ENCODE results near the gene RBM3.
A peak's percentile ranks its signal among the peaks of the same experiment; 100 is the strongest.

The RBM3 gene

GRCh38 chrX:48578661-48579128 is 4.4 kb downstream of the RBM3 start:
- no peak for DNase-seq

- DNase-seq: no peak
These were observed 5.0 kb downstream of the RBM3 start for GRCh38 chrX:48579259-48579658.

- no peak for DNase-seq
These were observed 6.4 kb downstream of the RBM3 start for GRCh38 chrX:48580662-48581061.

DNA sequence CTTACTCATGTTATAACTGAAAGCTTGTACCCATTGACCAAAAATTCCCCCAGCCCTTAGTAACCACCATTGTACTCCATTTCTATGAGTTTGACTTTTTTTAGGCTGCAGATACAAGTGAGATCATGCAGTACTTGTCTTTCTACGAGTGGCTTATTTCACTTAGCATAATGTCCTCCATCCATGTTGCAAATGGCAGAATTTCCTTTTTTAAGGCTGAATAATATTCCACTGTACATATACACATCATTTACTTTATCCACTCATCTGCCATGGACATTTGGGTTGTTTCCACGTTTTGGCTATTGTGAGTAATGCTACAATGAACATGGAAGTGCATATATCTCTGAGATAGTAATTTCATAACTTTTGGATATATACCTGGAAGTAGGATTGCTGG is 10.4 kb downstream of the RBM3 start:
- DNase-seq: no peak

GRCh38 chrX:48589482-48590162 is 15.3 kb downstream of the RBM3 start:
- DNase-seq: no peak

GRCh38 chrX:48590203-48591103 is 16.2 kb downstream of the RBM3 start:
- DNase-seq: no peak

DNA sequence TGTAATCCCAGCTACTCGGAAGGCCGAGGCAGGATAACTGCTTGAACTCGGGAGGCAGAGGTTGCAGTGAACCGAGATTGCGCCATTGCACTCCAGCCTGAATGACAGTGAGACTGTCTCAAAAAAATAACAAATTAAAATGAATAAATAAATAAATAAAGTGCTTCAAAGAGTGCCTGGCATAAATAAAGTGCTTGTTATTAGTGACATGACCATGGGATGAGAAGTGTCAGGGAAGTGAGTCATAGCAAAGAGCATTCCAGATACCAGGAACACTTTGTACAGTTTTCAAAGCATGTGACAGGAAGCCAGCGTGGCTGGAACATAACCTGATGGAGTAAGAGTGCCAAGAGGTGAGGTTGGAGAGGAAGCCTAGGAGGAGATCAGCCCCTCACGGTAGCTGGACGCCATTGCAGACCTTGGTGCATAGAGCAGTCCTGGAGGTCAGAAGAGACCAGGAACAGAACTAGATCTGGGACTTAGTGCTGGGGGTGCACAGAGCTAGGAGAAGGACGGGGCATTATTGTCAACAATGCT is 17.0 kb downstream of the RBM3 start:
- no peak for DNase-seq

DNA sequence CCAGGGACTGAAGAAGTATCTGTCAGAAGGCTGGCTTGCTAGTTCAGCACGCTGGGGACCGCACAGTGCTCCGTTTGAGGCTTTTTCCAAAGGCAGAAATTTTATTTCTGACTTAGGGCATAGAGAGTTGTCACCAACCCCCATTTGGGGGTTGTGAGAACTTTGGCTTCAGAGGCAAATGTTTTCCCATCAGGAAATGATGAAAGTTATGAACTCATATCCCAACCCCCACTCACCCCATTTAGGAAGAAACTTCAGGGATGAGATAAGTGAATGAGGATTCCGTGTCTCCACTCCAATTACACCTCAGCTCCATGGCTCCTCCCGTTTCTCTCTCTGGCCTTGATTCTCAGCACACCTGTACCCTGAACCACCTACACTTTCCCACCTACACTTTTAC is 18.7 kb downstream of the RBM3 start:
- no peak for DNase-seq

DNA sequence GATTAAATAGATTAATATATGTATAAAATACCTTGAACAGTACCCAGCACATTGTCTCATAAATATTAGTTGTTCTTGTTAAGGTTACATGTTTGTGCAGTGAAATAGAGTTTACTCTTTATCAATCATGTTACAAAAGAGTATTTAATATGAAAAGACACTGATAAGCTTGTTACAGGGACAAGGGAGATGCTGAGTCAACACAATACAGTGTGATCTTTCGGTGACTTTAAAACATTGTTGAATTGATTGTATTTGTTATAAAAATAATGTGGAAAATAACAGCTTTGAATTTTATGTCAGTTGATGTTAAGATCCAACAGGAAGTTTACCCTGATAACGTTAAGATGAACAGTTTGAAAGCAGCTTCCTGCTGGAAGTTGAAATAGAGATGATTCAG is 21.6 kb downstream of the RBM3 start:
- no peak for DNase-seq

DNA sequence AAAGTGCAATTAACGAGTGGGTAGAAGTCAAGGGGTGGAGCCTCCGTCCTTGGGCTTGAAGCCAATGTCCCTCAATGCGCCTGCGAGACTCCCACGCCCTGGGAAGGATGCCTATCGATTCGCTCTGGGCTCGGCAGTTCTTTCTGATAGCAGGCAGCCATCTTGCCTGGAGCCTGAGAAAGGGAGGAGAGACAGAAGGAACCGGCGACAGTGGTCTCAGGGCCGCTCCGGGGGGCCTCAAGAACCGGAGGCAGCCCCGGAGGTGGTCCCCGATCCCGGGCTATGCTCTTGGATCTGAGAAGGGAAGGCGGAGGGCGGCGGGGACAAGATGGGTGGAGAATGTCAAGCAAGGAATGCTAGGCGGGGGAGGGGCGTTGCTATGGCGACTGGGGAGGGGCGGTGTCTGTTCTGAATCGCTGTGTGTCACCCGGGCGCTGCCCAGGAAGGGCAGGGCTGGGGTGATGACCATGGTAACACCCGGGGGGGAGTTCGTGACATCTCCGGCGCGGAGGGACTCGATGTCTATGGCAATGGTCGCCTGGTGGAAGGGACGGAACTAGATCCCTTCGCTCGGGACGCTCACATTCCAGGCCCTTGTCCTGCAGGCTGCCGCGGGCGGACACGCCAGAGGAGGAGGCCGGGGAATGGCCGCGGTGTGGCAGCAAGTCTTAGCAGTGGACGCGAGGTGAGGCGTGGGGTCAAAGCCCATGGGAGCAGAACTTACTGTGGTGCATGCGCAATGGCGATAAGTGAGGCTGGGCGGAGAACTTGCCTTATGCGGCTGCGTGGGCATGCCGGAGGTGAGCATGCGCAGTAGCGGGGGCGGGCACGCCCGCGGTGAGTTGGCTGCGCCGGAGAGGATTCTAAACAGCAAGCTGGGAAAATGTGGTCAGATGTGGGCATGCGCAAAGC is 23.3 kb downstream of the RBM3 start, which contains the start of gene WDR13:
WDR13 (plus strand) TSS at position 140 of the 912 bp plus-strand sequence; CDS start at position 645, 505 bp downstream.
- DNase-seq: peak; percentile 90 to 93 (median 90)

- DNase-seq: no peak
These were observed 24.3 kb downstream of the RBM3 start for GRCh38 chrX:48598614-48599013.

- DNase-seq: no peak
These were observed 25.1 kb downstream of the RBM3 start for GRCh38 chrX:48599341-48599740.

- DNase-seq: no peak
These were observed 25.9 kb downstream of the RBM3 start for GRCh38 chrX:48600226-48600625.

DNA sequence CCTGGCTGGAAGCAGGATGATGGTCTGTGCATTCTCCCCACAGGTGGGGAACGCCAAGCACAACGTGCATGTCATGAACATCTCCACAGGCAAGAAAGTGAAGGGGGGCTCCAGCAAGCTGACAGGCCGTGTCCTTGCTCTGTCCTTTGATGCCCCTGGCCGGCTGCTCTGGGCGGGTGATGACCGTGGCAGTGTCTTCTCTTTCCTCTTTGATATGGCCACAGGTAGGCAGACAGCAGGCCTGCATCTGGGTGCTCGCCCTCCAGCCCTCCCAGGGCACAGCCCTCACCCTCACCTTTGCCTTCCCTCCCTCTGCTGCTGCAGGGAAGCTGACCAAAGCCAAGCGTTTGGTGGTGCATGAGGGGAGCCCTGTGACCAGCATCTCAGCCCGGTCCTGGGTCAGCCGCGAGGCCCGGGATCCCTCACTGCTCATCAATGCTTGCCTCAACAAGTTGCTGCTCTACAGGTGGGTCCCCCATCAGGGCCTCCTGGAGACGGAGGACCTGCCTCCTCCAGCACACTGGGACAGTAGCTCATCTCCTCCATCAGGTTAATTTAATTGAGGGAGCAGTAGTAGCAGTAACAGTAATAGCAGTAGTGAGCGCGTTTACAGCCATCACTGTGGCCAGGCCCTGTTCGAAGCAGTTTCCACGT is 27.6 kb downstream of the RBM3 start:
- DNase-seq: no peak

DNA sequence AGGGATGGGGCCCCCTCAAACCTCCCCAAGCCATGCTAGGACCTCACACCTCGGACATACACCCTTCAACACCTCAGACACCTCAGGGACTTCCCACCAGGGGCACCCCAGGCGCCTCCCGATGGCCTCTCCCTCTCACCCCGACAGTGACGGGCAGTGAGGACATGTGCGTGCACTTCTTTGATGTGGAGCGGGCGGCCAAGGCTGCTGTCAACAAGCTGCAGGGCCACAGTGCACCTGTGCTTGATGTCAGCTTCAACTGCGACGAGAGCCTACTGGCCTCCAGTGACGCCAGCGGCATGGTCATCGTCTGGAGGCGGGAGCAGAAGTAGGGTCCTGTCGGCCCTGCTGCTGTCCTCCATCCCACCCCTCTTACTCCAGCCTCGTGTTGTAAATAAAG is 30.4 kb downstream of the RBM3 start:
- no peak for DNase-seq

DNA sequence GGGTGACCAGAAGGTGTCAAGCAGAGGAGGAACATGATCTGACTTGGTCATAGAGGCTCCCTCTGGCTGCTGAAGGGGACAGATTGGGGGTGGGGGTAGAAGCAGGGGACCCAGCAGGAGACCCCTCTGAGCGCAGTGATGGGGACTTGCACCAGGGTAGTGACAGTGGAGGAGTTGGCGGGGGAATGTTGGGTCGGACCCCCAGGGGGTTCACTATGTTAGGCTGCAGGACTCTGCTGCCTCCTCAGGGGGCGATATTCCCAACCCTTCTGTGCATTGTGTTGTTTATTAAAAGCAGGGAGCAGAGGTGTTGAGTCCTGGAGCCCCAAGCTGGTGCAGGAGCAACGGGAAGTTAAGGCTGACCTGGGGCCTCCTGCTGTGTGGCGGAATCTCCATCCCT is 31.8 kb downstream of the RBM3 start:
- DNase-seq: no peak

GRCh38 chrX:48611703-48612102 is 37.4 kb downstream of the RBM3 start:
- DNase-seq: no peak

DNA sequence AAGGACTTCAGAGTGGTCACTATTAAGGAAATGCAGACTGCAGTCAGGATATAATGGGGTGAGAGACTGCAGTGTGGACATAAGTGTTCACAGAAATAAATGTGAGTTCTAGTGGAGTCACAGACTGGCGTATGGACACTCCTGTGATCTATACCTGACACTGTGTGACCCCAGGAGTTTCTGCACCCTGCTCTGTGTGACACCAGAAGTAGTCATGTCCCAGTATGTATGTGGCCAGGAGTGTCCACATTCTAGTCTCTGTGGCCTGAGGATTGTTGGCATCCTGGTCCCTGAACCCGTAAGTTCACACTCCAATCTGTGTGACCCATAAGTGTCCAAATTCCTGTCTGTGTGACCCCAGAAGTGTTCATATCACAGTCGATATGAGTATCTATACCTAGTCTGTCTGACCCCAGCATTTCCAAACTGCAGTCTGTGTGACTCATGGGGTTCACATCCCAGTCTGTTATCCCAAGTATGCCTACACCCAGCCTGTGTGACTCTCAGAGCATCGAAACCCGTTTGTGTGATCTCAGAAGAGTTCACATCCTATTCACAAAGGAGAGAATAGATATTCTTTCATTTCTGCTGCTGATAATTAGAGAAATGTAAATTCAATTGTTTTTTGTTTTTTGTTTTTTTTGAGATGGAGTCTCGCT is 39.3 kb downstream of the RBM3 start:
- no peak for DNase-seq

GRCh38 chrX:48616576-48616975 is 42.3 kb downstream of the RBM3 start:
- DNase-seq: peak; percentile 21 to 42 (median 30)

GRCh38 chrX:48617542-48618340 is 43.5 kb downstream of the RBM3 start:
- DNase-seq: no peak
